ENCODE data around the gene TNFSF12.

DNA sequence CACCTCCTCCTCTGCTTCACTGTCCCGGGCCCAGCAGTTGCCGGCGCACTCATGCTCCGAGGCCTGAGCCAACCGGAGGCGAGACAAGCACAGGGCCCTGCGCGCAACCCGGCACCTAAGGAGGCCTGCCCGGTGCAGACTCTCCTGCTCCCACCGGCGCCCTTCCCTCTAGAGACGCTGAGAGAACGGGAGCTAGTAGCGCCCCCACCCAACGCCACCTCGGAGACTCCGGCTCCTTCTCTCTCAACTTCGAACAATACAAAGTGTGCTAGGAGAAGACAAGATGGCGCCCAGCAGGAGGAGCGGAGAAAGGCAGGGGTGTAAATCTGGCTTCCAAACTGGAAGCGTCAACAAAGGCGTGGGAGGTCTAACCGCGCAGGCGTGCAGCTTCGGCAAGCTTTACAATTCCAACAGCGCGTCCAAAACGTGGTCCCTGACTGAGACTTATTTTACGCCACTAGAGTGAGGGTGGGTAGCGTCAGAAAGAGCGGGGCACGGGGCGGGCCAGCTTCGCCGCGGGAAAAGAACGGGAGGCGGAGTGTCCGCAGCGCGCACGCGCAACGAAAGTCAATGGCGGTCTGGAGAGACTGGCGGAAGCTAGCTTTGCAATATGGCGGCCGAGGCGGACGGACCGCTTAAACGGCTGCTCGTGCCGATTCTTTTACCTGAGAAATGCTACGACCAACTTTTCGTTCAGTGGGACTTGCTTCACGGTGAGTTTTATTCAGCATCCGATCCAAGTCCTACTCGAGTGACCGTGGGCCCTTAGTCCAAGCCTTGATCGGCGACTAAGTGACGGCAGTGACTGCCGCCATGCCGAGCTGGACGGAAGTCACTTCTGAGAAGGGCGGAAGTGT, 34.6 kb downstream of the TNFSF12 start, which contains the start of gene MPDU1:
- TF ChIP-seq ZFP30 (CRISPR knock-in tag; IDR thresholded peaks at IDR 0.05) (no peak), GLIS3 (CRISPR knock-in tag; IDR thresholded peaks at IDR 0.05) (no peak), CSDC2 (CRISPR knock-in tag; IDR thresholded peaks at IDR 0.05) (no peak; the same call in 1 of the 2 replicates), RARB (CRISPR knock-in tag; IDR thresholded peaks at IDR 0.05) (no peak), ARNTL (CRISPR knock-in tag; IDR thresholded peaks at IDR 0.05; ENCODE audit: borderline replicate concordance, low read depth) (no peak), ESRRG (CRISPR knock-in tag; IDR thresholded peaks at IDR 0.05) (no peak), TCF4 (CRISPR knock-in tag; IDR thresholded peaks at IDR 0.05; ENCODE audit: borderline replicate concordance) (no peak), ZNF70 (CRISPR knock-in tag; IDR thresholded peaks at IDR 0.05) (no peak)
- TF ChIP-seq, protein P1, sequence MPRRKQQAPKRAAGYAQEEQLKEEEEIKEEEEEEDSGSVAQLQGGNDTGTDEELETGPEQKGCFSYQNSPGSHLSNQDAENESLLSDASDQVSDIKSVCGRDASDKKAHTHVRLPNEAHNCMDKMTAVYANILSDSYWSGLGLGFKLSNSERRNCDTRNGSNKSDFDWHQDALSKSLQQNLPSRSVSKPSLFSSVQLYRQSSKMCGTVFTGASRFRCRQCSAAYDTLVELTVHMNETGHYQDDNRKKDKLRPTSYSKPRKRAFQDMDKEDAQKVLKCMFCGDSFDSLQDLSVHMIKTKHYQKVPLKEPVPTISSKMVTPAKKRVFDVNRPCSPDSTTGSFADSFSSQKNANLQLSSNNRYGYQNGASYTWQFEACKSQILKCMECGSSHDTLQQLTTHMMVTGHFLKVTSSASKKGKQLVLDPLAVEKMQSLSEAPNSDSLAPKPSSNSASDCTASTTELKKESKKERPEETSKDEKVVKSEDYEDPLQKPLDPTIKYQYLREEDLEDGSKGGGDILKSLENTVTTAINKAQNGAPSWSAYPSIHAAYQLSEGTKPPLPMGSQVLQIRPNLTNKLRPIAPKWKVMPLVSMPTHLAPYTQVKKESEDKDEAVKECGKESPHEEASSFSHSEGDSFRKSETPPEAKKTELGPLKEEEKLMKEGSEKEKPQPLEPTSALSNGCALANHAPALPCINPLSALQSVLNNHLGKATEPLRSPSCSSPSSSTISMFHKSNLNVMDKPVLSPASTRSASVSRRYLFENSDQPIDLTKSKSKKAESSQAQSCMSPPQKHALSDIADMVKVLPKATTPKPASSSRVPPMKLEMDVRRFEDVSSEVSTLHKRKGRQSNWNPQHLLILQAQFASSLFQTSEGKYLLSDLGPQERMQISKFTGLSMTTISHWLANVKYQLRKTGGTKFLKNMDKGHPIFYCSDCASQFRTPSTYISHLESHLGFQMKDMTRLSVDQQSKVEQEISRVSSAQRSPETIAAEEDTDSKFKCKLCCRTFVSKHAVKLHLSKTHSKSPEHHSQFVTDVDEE (CRISPR knock-in tag; IDR thresholded peaks at IDR 0.05), result peak; percentile 70; the same call in 1 of the 2 replicates
- TF ChIP-seq, protein P2, sequence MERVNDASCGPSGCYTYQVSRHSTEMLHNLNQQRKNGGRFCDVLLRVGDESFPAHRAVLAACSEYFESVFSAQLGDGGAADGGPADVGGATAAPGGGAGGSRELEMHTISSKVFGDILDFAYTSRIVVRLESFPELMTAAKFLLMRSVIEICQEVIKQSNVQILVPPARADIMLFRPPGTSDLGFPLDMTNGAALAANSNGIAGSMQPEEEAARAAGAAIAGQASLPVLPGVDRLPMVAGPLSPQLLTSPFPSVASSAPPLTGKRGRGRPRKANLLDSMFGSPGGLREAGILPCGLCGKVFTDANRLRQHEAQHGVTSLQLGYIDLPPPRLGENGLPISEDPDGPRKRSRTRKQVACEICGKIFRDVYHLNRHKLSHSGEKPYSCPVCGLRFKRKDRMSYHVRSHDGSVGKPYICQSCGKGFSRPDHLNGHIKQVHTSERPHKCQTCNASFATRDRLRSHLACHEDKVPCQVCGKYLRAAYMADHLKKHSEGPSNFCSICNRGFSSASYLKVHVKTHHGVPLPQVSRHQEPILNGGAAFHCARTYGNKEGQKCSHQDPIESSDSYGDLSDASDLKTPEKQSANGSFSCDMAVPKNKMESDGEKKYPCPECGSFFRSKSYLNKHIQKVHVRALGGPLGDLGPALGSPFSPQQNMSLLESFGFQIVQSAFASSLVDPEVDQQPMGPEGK (CRISPR knock-in tag; IDR thresholded peaks at IDR 0.05; ENCODE audit: borderline replicate concordance), result no peak
- TF ChIP-seq, protein P3, sequence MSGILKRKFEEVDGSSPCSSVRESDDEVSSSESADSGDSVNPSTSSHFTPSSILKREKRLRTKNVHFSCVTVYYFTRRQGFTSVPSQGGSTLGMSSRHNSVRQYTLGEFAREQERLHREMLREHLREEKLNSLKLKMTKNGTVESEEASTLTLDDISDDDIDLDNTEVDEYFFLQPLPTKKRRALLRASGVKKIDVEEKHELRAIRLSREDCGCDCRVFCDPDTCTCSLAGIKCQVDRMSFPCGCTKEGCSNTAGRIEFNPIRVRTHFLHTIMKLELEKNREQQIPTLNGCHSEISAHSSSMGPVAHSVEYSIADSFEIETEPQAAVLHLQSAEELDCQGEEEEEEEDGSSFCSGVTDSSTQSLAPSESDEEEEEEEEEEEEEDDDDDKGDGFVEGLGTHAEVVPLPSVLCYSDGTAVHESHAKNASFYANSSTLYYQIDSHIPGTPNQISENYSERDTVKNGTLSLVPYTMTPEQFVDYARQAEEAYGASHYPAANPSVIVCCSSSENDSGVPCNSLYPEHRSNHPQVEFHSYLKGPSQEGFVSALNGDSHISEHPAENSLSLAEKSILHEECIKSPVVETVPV (CRISPR knock-in tag; IDR thresholded peaks at IDR 0.05), result no peak
- TF ChIP-seq, protein P4, sequence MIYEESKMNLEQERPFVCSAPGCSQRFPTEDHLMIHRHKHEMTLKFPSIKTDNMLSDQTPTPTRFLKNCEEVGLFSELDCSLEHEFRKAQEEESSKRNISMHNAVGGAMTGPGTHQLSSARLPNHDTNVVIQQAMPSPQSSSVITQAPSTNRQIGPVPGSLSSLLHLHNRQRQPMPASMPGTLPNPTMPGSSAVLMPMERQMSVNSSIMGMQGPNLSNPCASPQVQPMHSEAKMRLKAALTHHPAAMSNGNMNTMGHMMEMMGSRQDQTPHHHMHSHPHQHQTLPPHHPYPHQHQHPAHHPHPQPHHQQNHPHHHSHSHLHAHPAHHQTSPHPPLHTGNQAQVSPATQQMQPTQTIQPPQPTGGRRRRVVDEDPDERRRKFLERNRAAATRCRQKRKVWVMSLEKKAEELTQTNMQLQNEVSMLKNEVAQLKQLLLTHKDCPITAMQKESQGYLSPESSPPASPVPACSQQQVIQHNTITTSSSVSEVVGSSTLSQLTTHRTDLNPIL (CRISPR knock-in tag; IDR thresholded peaks at IDR 0.05; ENCODE audit: low read depth), result no peak
